NCI-H2171 (cell line): ENCODE results near the gene SLC34A2.
"Not testable (repeated sequence)": the region's sequence is repeated elsewhere in the genome, so short reads cannot be mapped to it uniquely, and the experiment has no call there.

ENCODE experiments used
- DNase-seq: peaks from one replicate; lab custom pipeline; 2025; lab: John Stamatoyannopoulos, UW

SLC34A2 gene

DNA sequence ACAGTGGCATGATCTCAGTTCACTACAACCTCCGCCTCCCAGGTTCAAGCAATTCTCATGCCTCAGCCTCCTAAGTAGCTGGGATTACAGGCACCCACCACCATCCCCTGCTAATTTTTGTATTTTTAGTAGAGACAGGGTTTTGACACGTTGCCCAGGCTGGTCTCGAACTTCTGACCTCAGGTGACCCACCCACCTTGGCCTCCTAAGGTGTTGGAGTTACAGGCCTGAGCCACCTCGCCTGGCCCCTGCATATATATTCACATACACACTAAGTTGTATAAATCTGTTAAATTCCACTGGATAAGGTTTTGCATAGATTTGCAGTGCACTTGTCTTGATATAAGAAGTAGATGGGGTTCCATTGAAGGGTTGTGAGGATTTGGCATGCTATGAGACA lies 5.8 kb downstream of the SLC34A2 start:
- DNase-seq: not testable (repeated sequence)

GRCh38 chr4:25662306-25662705 lies 6.7 kb downstream of the SLC34A2 start:
- DNase-seq: no peak

- DNase-seq: no peak
Measured at GRCh38 chr4:25663781-25664180, 8.1 kb downstream of the SLC34A2 start.

GRCh38 chr4:25666031-25666630 lies 10.5 kb downstream of the SLC34A2 start:
- DNase-seq: no peak

- DNase-seq: no peak
Measured at GRCh38 chr4:25667931-25668557, 12.4 kb downstream of the SLC34A2 start.

- DNase-seq: no peak
Measured at GRCh38 chr4:25670991-25671390, 15.3 kb downstream of the SLC34A2 start.

- no peak for DNase-seq
Measured at GRCh38 chr4:25672756-25673155, 17.1 kb downstream of the SLC34A2 start.

- no peak for DNase-seq
Measured at GRCh38 chr4:25674386-25674785, 18.7 kb downstream of the SLC34A2 start.

DNA sequence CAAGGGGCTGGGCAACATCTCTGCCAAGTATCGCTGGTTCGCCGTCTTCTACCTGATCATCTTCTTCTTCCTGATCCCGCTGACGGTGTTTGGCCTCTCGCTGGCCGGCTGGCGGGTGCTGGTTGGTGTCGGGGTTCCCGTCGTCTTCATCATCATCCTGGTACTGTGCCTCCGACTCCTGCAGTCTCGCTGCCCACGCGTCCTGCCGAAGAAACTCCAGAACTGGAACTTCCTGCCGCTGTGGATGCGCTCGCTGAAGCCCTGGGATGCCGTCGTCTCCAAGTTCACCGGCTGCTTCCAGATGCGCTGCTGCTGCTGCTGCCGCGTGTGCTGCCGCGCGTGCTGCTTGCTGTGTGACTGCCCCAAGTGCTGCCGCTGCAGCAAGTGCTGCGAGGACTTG lies 20.6 kb downstream of the SLC34A2 start:
- DNase-seq: no peak

GRCh38 chr4:25677157-25677556 lies 21.5 kb downstream of the SLC34A2 start:
- no peak for DNase-seq

GRCh38 chr4:25677943-25678342 lies 22.3 kb downstream of the SLC34A2 start:
- no peak for DNase-seq

DNA sequence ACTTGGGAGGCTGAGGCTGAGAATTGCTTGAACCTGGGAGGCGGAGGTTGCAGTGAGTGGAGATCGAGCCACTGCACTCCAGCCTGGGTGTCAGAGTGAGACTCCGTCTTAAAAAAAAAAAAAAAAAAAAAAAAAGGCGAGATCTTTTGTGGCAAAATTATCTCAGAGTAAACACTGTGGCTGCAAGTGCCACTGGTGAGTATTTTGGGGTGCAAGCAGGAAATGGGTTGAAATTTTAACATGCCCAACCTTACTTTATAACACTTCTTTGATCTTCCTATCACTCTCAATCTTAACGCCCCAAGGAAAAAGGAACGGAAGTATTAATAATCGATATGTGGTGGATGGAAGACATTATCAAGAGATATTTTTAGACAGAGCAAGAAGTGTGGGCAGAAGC lies 32.1 kb downstream of the SLC34A2 start:
- no peak for DNase-seq

- DNase-seq: no peak
Measured at GRCh38 chr4:25694466-25694865, 38.8 kb downstream of the SLC34A2 start.

- DNase-seq: no peak
Measured at GRCh38 chr4:25696409-25696808, 40.8 kb downstream of the SLC34A2 start.

- DNase-seq: no peak
Measured at GRCh38 chr4:25697516-25697915, 41.9 kb downstream of the SLC34A2 start.

DNA sequence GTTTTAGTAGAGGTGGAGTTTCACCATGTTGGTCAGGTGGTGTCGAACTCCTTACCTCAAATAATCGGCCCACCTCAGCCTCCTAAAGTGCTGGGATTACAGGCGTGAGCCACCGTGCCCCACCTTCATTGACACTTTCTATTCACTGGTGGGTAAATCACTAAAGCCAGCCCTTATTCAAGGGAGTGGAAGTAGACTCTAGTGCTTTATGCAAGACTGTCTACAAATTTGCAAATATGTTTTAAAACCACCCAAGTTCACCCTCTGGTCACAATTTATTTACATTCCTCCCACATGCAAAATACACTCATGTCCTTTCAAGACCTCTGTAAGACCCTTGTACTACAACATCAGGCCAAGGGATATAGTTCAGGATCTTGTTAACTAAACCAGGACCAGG lies 45.0 kb downstream of the SLC34A2 start:
- no peak for DNase-seq

GRCh38 chr4:25702848-25703247 lies 47.2 kb downstream of the SLC34A2 start:
- DNase-seq: no peak

- no peak for DNase-seq
Measured at GRCh38 chr4:25703731-25704388, 48.2 kb downstream of the SLC34A2 start.

DNA sequence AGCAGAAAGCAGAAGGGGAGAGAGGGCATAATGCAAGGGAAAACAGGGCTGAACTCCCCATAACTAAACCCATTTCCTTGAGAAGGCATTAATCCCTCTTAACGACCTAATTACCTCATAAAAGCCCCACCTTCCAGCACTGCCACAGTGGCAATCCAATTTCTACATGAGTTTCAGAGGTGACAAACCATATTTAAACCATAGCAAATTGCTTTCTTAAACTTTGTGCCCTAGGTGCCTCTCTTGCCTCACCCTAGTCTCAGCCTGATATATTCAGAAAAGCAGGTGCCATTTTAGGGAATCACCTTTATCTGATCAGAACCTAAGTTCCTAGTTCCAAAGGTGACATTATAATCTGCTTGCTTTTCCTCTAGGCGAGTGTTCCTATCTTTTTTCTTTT lies 48.9 kb downstream of the SLC34A2 start:
- no peak for DNase-seq

- no peak for DNase-seq
Measured at GRCh38 chr4:25710637-25711036, 55.0 kb downstream of the SLC34A2 start.

GRCh38 chr4:25712611-25713010 lies 57.0 kb downstream of the SLC34A2 start:
- DNase-seq: no peak

DNA sequence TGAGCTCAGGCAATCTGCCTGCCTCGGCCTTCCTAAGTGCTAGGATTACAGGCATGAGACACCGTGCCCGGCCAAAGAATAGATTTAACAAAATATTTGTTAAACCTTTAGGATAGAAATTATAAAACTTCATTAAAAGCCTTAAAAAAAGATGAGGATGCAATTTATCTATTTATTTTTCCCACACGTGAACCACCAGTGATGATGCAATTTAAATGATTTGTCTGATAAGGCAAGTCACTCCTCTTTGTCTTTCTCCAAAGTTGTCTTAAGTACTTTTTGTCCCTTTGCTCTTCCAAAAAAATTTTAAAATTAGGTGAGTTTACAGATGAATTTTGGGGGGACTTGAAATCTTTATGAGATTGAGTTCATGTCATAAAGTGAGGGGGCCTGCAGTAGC lies 58.2 kb downstream of the SLC34A2 start:
- DNase-seq: no peak

DNA sequence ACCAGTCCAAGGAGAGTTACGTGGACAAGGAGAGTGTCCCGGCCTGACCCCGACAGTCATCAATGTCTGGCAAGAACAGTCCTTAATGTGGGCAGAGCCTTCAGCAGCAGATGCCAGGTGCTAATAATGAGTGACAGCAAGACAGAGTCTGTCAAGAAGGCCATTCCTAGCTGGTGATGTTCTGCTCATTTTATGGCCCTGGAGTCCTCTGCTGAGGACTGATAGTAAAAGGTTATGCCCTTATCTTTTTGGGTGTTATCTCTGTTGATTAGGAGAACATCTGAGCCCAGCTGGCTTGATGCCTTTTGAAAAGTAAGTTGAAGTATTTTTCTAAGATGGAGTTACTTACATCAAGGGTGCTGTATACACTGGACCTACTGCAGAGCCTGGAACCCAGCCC lies 67.3 kb downstream of the SLC34A2 start:
- no peak for DNase-seq

- DNase-seq: no peak
Measured at GRCh38 chr4:25723409-25723808, 67.8 kb downstream of the SLC34A2 start.
